WTC11 (cell line): ENCODE results near the gene PRKAR2A.

Source experiments
- CTCF ChIP-seq: fragments of 200-600 bp; IDR thresholded peaks from 2 replicates; pipeline ENCODE4 v1.8.0; 2022; ENCODE audit warnings: antibody characterized with exemption
- ELF4 ChIP-seq: sonication (generic); formaldehyde crosslinking; IDR thresholded peaks from 2 replicates; pipeline ENCODE4 v1.8.1; 2022; ENCODE audit warnings: low read depth, mild to moderate bottlenecking, moderate library complexity, missing genetic modification reagents
- GABPB1 ChIP-seq: sonication (generic); formaldehyde crosslinking; IDR thresholded peaks from 2 replicates; pipeline ENCODE4 v1.8.1; 2023; ENCODE audit warnings: mild to moderate bottlenecking, missing genetic modification reagents
- NR2C2 ChIP-seq: sonication (generic); formaldehyde crosslinking; IDR thresholded peaks from 2 replicates; pipeline ENCODE4 v1.8.0; 2022; ENCODE audit warnings: mild to moderate bottlenecking, missing genetic modification reagents
- USF2 ChIP-seq: sonication (generic); formaldehyde crosslinking; IDR thresholded peaks from 2 replicates; pipeline ENCODE4 v1.8.1; 2023; ENCODE audit warnings: mild to moderate bottlenecking, missing genetic modification reagents, moderate library complexity
- TF ChIP-seq, protein P1 (sequence below): sonication (generic); formaldehyde crosslinking; IDR thresholded peaks from 2 replicates; pipeline ENCODE4 v1.8.0; 2022; ENCODE audit warnings: mild to moderate bottlenecking, missing genetic modification reagents

DNA sequence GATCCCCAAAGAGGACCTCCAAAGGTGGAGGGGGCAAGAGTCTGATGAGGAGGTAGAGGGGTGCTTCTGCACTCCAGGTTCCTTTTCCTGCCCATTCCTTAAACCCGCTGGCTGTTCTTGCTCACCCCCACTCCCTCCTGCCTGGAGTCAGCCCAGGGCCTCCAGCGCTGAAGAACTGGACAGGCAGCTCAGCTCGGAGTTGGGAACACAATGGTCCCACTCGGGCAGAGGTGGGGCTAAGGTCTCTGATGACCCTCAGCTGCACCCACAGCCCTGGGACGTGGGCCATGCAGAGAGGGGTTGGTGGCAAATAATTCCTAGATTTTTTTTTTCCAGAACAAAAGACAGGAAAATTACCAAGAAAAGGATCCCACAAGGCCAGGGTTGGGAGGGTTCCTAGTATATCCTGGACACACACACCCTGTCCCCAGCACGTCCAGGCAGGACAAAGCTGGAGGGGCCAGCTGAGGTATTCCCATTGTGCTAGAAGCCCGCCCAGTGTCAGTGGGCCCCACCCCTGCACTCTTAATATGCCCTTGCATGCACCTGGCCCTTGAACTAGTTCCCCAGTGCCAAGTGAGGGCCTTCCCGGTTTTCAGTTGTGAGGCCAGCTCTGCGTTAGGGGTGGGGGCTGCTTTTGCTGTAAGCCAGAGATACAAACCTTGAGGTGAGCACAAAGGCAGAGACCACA lies 108.6 kb downstream of the PRKAR2A start:
- TF ChIP-seq, protein P1, sequence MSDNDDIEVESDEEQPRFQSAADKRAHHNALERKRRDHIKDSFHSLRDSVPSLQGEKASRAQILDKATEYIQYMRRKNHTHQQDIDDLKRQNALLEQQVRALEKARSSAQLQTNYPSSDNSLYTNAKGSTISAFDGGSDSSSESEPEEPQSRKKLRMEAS (CRISPR knock-in tag), result no peak
- TF ChIP-seq GABPB1 (CRISPR knock-in tag), result no peak
- TF ChIP-seq NR2C2 (CRISPR knock-in tag), result no peak
- no peak for TF ChIP-seq CTCF
- no peak for TF ChIP-seq ELF4 (CRISPR knock-in tag)
- TF ChIP-seq USF2, result no peak
